Activated naive CD4-positive, alpha-beta T cell treated with anti-CD3 and anti-CD28 coated beads, Interleukin-2, amount 10 ng/mL, durations not matched to agents 7 days and 5 days (primary cell): ENCODE measurements around the gene NOX1.
"Not testable (repeated sequence)": the region's sequence is repeated elsewhere in the genome, so short reads cannot be mapped to it uniquely, and the experiment has no call there.

ENCODE experiments used
- CTCF ChIA-PET: fragments of 350-600 bp; sonication (Branson Sonifier 250); formaldehyde crosslinking; loops from one replicate; lab custom pipeline; 2021; ENCODE audit warnings: antibody characterized with exemption; lab: Charles Lee
- DNase-seq: peaks from one replicate; pipeline ENCODE4 v3.0.0-alpha.2; 2020
- H3K27ac Mint-ChIP-seq: one replicate; pipeline ENCODE4 v1.8.0; 2021; ENCODE audit warnings: mild to moderate bottlenecking, moderate library complexity, mixed read lengths
- H3K27me3 Mint-ChIP-seq: one replicate; pipeline ENCODE4 v1.8.0; 2021; ENCODE audit warnings: mild to moderate bottlenecking, mixed read lengths
- H3K36me3 Mint-ChIP-seq: one replicate; pipeline ENCODE4 v1.8.0; 2021; ENCODE audit warnings: mixed read lengths
- H3K4me1 Mint-ChIP-seq: one replicate; pipeline ENCODE4 v1.8.0; 2021; ENCODE audit warnings: mixed read lengths
- H3K4me3 Mint-ChIP-seq: one replicate; pipeline ENCODE4 v1.8.0; 2021; ENCODE audit warnings: mild to moderate bottlenecking, moderate library complexity, mixed read lengths
- H3K9me3 Mint-ChIP-seq: one replicate; pipeline ENCODE4 v1.8.0; 2021; ENCODE audit warnings: mixed read lengths

The NOX1 gene

DNA sequence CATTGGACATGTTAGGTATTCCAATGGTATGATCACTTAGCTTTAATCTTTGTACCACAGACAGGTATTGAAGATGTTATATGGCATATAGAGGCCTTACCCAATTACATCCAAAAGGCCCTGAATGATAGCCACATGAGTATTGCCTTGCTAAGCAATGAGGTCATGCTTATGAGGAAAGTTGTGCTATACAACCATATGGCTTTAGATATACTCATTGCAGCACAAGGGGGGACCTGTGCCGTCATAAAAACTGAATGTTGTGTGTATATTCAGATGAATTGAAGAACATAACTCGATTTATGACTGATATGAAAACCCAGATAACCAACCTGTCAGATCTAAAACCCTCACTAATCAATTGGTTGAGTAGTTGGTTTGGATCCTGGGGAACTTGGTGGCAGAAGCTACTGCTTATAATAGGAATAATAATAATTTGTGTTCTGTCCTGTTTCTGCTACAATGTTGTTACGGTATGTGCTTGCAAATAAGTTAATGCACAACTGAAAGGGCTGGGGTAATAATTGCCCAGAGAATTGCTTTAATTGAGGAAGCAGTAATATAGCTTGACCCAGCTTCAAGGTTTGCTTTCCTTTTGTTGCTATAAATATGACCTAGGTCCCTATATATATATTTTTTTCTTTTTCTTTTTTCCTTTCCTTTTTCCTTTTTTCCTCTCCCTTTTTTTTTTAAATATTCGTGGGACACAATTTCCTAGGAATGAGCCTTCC is 75.5 kb downstream of the NOX1 start:
- H3K27me3 Mint-ChIP-seq = peaks cover 5% of the 10 kb centered on the region
- DNase-seq = no peak
- H3K27ac Mint-ChIP-seq = no peak overlapping the region
- H3K4me3 Mint-ChIP-seq = no peak overlapping the region
- no peaks in the 10 kb centered on the region for H3K4me1 Mint-ChIP-seq
- CTCF ChIA-PET = no interaction called here
- H3K36me3 Mint-ChIP-seq = no peaks in the 10 kb centered on the region
- H3K9me3 Mint-ChIP-seq = no peaks in the 10 kb centered on the region

DNA sequence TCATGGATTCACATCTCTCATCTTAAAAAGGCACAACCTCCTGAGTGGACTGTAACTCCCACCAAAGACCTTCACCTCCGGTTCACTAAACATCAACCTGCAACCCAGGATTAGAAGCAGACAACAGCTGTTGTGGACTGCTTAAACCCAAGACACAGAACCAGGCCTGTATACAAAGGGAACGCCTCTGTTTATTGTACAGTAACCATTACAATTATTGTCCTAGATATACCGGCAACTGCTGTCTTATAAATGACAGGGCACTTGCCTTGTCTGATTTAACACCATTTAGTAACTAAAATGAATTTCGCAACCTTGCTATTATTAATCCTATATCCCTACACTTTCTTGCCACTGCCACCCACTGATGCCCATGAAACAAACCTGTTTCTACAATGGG is 76.8 kb downstream of the NOX1 start:
- no peaks in the 10 kb centered on the region for H3K9me3 Mint-ChIP-seq
- H3K4me1 Mint-ChIP-seq = no peaks in the 10 kb centered on the region
- H3K4me3 Mint-ChIP-seq = no peak overlapping the region
- H3K27me3 Mint-ChIP-seq = peaks cover under 1% of the 10 kb centered on the region
- H3K27ac Mint-ChIP-seq = no peak overlapping the region
- no peak for DNase-seq
- CTCF ChIA-PET = no interaction called here
- no peaks in the 10 kb centered on the region for H3K36me3 Mint-ChIP-seq

- H3K27ac Mint-ChIP-seq, H3K4me3 Mint-ChIP-seq, DNase-seq, H3K4me1 Mint-ChIP-seq, H3K9me3 Mint-ChIP-seq, H3K27me3 Mint-ChIP-seq, H3K36me3 Mint-ChIP-seq, CTCF ChIA-PET: not testable (repeated sequence)
Measured at GRCh38 chrX:100796371-100796770, 77.8 kb downstream of the NOX1 start.
